SU-DHL-6 (cell line): Measurements from ENCODE around the gene EFCAB6.

Source experiments
- CTCF ChIP-seq: fragments of 200-600 bp; sonication (generic); IDR thresholded peaks from one replicate; pipeline ENCODE4 v1.5.1; 2017; ENCODE audit warnings: antibody characterized with exemption, mild to moderate bottlenecking, low read length, moderate library complexity; ENCODE audit not compliant: insufficient read depth, poor library complexity, severe bottlenecking
- EZH2phosphoT487 ChIP-seq: fragments of 200-600 bp; sonication (generic), shearing (Covaris generic); conservative IDR thresholded peaks from 2 replicates; pipeline ENCODE4 v1.6.1; 2018; ENCODE audit warnings: mild to moderate bottlenecking, antibody characterized with exemption, low read length, moderate library complexity, mixed read lengths

- no peak for TF ChIP-seq CTCF
- TF ChIP-seq EZH2phosphoT487 = no peak
Measured at GRCh38 chr22:43711681-43712080, 100.4 kb downstream of the EFCAB6 start.
